ENCODE data around the gene PPP2R2C.

PPP2R2C gene

DNA sequence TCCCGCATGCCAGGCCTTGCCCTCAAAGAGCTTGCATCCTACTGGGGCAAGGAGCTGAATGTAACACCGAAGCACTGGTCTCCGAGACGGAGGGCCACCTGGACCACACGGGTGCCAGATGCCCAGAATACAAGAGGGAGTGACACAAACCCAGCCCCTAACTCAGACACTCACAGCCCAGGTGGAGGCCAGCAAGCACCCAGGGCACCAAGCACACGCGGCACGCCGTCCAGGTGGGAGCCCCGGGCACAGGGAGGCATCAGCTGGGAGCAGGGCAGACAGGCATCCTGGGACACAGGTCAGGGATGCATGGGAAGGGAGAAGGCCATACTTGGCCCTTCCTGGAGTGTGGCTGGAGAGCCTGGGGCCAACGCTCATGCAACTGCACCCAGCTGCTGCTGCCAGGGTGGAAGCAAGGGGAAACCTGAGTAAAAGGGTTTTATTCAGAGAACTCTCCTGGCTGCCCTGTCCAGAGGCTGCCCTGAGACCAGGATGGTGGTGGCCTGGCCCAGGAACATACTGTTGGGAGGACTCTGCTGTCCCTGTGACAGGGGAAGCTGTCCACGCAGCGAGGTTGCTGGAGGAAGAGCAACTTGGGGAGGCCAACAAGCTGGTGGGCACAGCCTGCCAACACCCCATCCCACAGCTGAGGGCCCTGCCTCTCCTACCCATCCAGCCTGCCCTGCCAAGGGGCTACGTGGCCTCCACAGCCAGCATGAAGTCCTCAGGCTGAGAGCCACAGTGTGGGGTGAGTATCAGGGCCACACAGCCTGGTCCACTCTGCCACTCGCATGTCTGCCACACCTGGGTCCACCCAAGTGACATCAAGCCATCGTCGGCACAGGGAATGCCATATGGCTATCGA lies 22.2 kb upstream of the PPP2R2C start:
- in situ Hi-C loops (cut with MboI; ENCODE audit: low sequenced_read_pairs) = no loop called here

GRCh38 chr4:6493658-6494304 lies 21.4 kb upstream of the PPP2R2C start:
- in situ Hi-C loops (cut with MboI; ENCODE audit: low sequenced_read_pairs) = no loop called here

DNA sequence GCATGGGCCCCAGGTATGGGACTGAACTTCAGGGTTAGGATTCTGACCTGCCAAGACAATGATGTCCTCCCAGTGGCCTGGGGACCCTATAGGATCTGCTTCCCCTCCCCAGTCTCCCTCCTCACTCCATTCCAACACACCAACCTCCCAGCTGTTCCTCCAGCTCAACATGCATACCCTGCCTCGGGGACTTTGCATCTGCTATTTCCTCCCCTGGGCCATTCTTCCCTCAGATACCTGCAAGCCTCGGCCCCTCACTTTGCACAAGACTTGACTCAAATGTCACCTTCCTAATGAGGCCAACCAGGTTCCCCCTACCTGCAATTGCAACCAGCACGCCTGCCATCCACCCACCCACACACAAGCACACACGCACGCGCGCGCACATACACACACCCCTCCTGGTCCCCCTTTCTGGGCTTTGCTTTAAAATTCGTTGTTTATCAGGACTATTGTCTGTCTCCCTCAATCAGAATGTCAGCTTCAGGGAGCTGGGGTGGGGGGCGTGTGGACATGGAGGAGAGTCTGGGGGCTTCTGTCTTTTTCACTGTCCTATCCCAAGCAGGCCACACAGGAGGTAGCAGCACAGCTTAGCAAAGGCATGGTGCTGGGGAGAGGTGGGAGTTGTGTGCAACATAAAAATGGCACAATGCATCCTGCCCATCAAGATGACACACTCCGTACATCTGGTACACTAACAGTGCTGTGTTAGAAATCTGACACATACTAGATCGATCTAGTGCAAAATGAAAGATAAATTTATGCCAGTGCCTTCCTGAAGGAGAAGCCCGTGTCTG lies 20.6 kb upstream of the PPP2R2C start:
- in situ Hi-C loops (cut with MboI; ENCODE audit: low sequenced_read_pairs) = no loop called here

GRCh38 chr4:6492027-6492590 lies 19.7 kb upstream of the PPP2R2C start:
- in situ Hi-C loops (cut with MboI; ENCODE audit: low sequenced_read_pairs) = no loop called here

DNA sequence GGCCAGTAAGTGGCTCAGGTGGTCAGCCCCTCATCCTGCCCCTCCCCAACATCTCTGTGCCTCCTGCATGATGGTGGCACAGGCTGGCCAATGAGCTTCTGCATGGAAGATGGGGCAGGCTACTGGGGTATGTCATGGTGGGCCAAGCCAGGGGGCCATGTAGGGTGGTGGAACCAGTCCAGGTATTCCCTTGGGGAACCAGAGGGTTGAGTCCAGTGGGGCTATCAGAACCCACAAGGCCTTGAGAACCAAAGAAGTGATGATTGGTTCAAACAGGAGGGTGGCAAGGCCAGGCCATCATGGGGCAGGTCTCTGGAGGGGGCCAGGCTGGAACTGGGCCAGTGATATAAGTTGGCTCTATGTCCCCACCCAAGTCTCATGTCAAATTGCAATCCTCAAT lies 18.8 kb upstream of the PPP2R2C start:
- in situ Hi-C loops (cut with MboI; ENCODE audit: low sequenced_read_pairs) = no loop called here

GRCh38 chr4:6489927-6490326 lies 17.5 kb upstream of the PPP2R2C start:
- in situ Hi-C loops (cut with MboI; ENCODE audit: low sequenced_read_pairs) = no loop called here

DNA sequence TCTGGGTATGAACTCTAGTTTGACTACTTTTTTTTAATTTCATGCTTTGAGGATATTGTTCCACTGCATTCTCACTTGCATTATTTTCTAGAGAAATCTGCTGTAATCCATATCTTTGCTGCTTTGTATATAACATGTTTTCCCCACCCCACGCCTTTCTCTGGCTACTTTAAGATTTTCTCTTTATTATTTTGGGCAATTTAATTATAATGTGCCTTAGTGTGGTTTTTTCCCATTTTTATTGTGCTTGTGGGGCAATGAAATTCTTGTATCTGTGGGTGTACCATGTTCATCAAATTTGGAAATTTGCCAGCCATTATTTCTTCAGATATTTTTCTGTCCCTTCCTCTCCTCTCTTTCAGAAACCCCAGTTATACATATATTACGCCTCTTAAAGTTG lies 15.1 kb upstream of the PPP2R2C start:
- in situ Hi-C loops (cut with MboI; ENCODE audit: low sequenced_read_pairs) = no loop called here

DNA sequence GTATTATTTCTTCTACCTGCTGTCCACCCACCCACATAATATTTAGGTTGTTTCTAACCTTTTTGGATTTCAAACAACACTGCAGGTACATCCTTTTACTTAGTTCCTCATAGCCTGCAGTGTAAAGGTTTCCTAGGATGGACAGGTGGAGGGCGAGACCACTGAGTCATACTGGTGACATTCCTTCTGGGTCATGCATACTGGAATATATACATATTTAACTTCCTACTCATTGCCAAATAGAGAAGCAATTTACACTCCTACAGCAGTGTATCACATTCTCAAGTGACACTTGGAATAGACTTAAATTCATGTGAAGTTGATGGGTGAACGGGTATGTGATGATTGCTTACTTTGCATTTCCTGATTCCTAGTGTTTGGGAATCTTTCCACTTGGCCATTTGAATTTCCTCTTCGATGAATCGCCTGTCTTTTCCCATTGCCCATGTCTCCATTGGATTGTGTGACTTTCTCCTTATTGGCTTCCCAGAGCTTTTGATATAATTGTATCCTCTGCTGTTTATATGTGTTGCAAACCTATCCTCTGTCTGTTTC lies 8.2 kb upstream of the PPP2R2C start:
- in situ Hi-C loops (cut with MboI; ENCODE audit: low sequenced_read_pairs) = no loop called here

DNA sequence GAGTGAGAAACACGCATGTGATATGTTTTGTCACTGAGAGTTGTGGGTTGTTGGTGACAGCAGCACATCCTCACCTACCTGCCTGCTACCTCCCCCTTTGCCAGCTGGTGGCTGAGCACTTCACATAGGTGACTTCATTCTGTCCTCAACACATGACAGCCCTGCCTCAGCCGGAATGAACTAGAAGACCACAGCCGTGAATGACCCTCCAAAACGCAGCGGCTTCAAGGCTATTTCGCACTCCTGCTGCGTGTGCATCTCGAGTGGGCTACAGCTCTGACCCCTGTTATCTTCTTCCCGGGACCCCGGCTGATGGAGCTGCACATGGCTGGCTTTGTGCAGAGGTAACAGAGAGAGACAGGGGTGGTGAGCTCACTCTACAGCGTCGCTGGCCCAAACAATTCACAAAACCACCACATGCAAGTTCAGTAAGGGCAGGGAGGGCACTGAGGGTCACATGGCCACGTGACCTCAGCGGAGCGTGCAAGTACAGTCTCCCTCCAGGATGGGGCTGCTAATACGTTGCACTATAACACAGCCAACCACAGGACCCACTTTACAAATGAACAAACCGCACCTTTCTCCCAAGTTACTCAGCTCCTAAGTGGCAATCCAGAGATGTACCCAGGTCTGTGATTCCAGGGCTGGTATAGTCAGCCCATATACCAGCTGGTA lies 6.3 kb upstream of the PPP2R2C start:
- in situ Hi-C loops (cut with MboI; ENCODE audit: low sequenced_read_pairs) = no loop called here

DNA sequence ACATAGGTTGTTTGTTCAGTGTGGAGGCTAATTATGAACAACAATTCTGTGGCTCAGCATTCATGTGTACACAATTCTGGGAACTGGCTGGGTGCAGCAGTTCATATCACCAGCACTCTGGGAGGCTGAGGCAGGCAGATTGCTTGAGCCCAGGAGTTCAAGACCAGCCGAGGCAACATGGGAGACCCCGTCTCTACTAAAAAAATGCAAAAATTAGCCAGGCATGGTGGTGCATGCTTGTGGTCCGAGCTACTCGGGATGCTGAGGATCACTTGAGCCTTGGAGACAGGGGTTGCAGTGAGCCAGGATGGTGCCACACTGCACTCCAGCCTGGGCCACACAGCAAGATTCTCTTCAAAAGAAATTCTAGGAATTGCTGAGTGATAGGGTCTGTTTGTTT lies 4.5 kb upstream of the PPP2R2C start:
- in situ Hi-C loops (cut with MboI; ENCODE audit: low sequenced_read_pairs) = no loop called here

DNA sequence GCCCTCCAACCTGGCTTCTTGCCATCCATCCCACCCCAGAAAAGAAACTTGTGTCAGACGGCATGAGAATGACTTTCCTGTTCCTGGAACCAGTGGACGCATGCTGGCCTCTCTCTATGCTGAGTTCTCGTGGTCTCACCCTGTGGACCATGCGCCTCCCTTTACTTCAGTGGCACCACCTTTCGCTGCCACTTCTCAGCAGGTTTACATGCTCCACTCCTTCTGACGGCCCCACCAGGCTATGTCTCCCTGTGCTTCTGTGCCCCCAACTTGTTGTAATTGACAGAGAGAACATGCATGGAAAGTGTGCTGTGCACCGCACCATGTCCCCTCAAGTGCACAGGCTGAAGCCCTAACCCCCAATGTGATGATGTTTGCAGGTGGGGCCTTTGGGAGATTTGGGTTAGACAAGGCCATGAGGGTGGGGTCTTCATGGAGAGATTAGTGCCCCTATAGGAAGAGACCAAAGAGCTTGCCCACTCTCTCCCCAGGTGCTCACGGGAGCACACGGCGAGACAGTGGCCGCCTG lies 3.1 kb upstream of the PPP2R2C start:
- in situ Hi-C loops (cut with MboI; ENCODE audit: low sequenced_read_pairs) = no loop called here

- in situ Hi-C loops (cut with MboI; ENCODE audit: low sequenced_read_pairs) = no loop called here
Measured at GRCh38 chr4:6474705-6475457, 2.5 kb upstream of the PPP2R2C start.

DNA sequence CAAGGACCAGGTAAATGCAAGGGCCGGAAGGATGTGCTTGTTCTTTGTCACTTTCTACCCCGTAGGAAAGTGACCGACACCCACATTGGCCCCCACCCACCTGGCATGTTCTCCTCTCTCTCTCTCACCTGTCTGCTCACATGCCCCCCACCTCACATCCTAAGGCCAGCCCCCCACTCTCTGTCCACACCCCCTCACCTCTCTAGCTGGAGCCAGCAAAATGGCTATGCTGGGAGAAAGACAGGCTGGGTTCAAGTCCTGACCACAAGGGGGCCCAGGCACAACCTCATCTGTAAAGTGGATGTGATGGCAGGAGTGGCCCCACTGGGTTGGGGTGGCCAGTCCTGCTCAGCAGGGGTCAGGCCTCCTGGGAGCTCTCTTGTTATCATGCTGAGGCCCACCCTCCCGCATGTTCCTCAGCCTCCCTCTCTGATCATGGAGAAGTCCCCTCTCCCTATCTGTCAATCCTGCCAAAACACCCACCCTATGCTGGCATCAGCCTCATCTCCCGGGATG lies 1.7 kb upstream of the PPP2R2C start:
- in situ Hi-C loops (cut with MboI; ENCODE audit: low sequenced_read_pairs) = no loop called here

DNA sequence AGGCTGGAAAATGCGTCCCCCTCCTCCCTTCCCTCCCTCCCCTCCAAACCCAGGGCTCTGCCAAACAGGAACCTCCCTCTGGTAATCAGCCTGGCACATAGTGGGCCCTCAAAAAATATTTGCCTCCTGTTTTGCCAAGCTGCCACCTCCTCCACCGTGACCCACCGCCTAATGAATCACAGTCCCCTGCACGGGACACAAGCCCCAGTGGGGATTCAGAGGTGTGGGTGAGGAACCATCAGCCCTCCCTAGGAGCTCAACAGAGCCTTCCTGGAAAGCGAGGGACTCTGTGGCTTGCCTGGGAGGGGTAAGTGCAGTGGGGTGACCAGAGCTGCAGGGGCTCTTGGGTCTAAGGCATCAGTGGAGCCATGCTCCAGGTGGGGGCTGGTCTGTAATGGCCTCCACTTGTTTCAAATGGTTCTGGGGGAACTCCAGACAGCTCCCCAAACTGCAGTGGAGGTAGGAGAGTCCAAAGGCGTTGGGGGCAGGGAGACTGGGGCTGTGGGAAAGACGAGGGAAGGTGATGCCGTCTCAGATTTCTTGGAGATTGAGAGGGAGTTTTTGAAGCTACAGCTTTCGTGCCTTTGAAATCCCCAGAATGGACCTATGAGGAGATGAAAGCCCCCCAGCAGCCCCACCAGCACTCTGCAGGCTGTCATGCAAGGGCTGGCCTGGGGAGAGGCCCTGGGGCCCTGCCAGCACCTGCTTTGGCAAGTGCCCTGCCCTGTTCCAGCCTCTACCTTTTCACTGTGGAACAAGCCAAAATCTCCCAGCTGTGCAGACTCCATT lies 1.0 kb upstream of the PPP2R2C start:
- in situ Hi-C loops (cut with MboI; ENCODE audit: low sequenced_read_pairs) = no loop called here

DNA sequence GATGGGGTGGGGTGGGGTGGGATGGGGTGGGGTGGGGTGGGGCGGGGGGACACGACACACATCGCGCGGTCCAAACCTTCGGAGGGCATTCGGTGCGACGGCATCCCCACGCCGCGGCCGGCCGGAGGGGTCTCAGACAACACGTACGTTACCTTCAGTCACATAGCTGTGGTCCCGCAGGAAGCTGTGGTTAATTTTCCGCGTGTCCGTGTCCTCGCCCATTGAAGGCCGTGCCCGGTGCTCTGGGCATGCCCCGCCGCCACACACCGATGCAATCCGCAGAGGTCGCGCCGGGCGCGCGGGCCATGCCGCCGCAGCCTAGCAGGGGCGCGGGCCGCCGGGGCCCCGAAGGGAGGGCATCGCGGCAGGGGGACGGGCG lies 417 bp downstream of the PPP2R2C start:
- in situ Hi-C loops (cut with MboI; ENCODE audit: low sequenced_read_pairs) = no loop called here

GRCh38 chr4:6471307-6472007 lies 957 bp downstream of the PPP2R2C start:
- in situ Hi-C loops (cut with MboI; ENCODE audit: low sequenced_read_pairs) = no loop called here

- in situ Hi-C loops (cut with MboI; ENCODE audit: low sequenced_read_pairs) = no loop called here
Measured at GRCh38 chr4:6470502-6471306, 1.7 kb downstream of the PPP2R2C start.
